WTC11 (cell line): ENCODE data around the gene RCBTB1.

ENCODE experiments used
- TF ChIP-seq, protein P1 (sequence below): sonication (generic); formaldehyde crosslinking; IDR thresholded peaks from 2 replicates; pipeline ENCODE4 v1.8.0; 2022; ENCODE audit warnings: mild to moderate bottlenecking, missing genetic modification reagents
- TF ChIP-seq, protein P2 (sequence below): fragments of 200-600 bp; IDR thresholded peaks from 2 replicates; pipeline ENCODE4 v1.8.0; 2022; ENCODE audit warnings: antibody characterized with exemption

DNA sequence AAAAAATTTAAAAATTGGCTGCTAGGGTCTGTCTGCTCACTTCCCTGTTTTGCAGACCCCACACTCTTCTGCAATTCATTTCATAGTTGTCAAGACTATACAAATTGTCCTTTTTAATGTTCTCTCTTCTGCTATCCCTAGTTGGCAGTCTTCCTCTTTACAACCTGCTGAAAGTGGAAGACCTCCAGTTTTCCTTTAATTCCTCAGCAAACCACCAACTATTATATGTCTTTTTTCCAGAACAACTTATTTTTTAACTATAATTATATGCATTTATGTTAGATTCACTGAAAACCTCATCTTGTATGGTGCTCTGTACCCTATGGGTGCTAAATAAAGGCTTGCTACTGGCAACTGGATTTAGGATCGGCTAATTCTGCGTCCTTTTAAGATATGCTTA lies 90.7 kb downstream of the RCBTB1 start:
- TF ChIP-seq, protein P1, sequence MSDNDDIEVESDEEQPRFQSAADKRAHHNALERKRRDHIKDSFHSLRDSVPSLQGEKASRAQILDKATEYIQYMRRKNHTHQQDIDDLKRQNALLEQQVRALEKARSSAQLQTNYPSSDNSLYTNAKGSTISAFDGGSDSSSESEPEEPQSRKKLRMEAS (CRISPR knock-in tag): no peak
- TF ChIP-seq, protein P2, sequence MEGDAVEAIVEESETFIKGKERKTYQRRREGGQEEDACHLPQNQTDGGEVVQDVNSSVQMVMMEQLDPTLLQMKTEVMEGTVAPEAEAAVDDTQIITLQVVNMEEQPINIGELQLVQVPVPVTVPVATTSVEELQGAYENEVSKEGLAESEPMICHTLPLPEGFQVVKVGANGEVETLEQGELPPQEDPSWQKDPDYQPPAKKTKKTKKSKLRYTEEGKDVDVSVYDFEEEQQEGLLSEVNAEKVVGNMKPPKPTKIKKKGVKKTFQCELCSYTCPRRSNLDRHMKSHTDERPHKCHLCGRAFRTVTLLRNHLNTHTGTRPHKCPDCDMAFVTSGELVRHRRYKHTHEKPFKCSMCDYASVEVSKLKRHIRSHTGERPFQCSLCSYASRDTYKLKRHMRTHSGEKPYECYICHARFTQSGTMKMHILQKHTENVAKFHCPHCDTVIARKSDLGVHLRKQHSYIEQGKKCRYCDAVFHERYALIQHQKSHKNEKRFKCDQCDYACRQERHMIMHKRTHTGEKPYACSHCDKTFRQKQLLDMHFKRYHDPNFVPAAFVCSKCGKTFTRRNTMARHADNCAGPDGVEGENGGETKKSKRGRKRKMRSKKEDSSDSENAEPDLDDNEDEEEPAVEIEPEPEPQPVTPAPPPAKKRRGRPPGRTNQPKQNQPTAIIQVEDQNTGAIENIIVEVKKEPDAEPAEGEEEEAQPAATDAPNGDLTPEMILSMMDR: no peak
